GM12801 (cell line): ENCODE data around the gene NEUROD1.

Source experiments
- TF ChIP-seq, protein P1 (sequence below): IDR thresholded peaks from one replicate; pipeline ENCODE4 v1.5.1; 2011; ENCODE audit warnings: control low read depth; ENCODE audit not compliant: insufficient read length; ENCODE audit errors: extremely low read depth

NEUROD1 gene

DNA sequence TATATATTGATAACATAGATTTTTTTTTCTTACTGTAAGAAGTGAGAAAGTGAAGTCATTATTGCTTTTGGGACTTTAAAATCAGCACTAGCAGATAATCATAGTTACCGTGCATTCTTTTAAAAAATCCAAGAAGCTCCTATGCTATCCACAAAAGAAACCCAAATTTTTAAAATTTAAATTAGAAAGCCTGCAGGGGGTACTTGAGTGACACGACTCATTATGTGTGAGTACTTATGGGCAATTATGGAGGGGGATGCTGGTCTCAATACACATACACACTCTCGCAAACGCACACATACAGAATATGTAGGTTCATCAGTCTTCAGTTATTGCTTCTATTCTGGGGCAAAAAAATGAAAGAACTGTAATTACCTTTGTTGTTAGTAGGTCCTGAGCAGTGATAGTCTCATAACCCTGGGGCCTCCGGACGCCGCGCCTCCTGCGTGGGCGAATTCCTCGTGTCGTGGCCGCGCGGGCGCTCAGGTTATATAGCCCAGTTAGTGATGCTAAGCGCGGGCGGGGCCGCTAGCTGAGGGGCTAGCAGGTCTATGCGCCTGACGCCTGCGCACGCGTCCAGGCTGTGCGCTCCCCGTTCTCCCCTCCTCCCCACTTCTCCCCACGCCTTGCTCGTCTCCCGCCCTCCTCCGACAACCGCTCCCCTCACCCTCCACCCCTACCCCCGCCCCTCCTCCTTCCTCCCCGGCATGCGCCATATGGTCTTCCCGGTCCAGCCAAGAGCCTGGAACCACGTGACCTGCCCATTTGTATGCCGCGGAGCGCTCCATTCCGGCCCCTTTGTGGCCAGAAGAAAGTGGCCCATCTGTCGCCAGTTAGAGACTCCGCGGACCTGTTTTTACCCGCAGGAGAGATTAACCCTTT lies at the start of gene NEUROD1:
NEUROD1 (minus strand) TSS at position 463 of the 882 bp plus-strand sequence. CDS start 1,657 bp downstream, outside the sequence.
- TF ChIP-seq, protein P1, sequence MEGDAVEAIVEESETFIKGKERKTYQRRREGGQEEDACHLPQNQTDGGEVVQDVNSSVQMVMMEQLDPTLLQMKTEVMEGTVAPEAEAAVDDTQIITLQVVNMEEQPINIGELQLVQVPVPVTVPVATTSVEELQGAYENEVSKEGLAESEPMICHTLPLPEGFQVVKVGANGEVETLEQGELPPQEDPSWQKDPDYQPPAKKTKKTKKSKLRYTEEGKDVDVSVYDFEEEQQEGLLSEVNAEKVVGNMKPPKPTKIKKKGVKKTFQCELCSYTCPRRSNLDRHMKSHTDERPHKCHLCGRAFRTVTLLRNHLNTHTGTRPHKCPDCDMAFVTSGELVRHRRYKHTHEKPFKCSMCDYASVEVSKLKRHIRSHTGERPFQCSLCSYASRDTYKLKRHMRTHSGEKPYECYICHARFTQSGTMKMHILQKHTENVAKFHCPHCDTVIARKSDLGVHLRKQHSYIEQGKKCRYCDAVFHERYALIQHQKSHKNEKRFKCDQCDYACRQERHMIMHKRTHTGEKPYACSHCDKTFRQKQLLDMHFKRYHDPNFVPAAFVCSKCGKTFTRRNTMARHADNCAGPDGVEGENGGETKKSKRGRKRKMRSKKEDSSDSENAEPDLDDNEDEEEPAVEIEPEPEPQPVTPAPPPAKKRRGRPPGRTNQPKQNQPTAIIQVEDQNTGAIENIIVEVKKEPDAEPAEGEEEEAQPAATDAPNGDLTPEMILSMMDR = no peak

DNA sequence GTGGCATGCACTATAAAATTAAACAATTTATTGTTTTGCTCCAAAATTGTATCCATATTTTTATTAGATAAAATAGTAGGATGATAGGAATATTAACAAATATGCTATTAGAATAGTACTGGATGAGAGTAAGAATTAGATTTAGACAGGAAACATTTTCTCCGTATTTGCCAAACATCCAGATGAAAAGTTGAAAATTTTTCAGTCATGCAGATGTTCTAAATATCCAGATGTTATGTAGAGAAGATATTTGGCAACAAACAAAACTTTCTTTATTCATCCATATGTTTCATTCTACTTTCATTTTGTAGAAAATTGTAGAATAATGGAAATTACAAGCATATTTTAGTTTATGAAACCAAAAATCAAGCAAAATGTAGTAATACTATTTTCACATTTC lies 45.2 kb upstream of the NEUROD1 start:
- TF ChIP-seq, protein P1 = no peak

DNA sequence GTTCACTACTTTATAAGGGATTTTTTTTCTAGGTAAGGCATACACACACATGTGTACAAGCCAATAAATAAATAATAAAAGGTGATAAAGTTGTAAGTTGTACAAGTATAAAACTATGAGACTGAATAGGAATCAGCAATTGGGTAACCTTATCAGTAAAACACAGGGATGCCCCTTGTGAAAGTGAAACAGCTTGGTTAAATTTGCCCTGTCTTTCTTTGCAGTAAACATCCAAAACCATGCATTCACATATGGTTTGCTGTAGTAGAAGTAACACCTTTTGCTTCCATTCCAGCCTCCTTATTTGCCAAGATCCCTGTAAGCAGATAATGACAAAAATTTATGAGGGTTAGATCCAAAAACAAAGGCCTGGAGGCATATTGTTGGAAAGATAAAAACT lies 44.3 kb upstream of the NEUROD1 start:
- TF ChIP-seq, protein P1 = no peak

DNA sequence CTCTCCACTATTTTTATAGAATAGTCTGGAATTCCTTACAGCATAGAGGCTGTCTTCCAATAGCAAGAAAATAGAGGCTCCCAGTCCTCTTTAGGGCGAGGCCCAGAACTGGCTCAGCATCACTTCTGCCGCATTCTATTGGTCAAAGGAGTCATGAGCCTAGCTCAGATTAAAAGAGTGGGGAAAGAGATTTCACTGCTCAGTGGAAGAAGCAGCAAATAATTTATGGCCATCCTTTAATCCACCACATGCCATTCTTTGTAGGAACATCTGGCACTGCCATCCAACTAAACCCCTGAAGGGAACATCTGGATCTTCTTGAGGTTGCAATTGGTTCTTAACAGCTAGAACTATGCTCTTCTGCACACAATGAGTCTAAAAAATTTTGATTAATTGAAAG lies 43.4 kb upstream of the NEUROD1 start:
- TF ChIP-seq, protein P1 = no peak

DNA sequence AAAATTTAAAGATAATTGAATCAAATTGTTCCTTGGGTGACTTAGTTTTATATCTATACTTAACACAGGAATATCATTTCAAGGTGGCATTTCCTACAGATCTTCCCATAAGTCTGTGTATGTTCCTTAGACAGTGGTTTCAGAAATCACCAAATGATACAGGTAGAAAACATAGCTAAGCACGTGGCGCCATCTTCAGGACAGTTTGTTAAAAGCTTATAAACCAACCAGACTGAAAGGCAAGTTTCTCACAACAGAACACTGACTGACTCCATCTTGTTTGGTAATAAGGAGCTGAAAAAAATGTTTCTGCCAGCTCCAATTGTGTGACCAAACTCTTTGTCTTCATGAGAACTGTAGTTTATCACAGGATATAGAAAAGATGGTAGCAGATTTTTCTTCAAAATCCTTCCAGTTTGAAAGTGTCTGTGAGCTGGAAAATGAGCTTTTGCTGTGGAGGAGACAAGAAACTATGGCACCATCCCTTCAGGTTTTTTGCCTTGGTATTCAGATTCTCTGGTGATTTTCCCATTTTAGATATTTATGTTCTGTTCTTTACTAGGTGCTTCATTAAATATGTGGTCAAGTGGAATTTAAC lies 34.8 kb upstream of the NEUROD1 start:
- TF ChIP-seq, protein P1 = no peak

DNA sequence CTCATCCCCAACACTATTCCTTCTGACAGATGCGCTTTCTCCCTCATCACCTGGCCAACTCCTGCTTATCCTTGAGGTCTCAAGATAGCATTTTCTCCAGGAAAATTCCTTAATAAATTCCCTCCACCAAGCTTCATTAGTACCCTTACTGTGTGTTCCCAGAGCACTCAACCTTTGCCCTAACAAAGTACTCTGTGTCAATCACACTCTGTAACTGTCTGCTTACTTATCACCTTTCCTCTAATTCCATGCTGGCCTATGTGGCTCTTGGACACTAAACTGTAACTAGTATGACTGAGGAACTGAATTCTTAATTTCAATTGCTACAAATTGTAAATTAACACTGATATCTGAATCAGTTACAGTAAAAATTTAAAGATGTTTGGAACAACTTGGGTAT lies 17.9 kb upstream of the NEUROD1 start:
- TF ChIP-seq, protein P1 = no peak

DNA sequence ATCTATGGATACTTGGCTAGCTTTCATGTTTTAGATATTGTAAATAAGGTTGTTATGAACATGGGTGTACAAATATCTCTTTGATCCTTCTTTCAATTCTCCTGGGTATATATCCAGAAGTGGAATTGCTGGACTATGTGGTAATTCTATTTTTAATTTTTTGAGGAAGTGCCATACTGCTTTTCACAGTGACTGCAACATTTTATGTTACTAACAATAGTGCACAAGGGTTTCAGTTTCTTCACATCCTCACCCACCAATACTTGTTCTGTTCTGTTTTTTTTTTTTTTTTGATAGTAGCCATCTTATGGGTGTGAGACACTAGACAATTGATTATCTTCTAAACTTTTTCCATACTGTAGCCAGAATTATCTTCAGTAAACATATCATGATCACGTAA lies 17.3 kb upstream of the NEUROD1 start:
- TF ChIP-seq, protein P1 = no peak
